GM12801 (cell line): ENCODE data around the gene DCST1.

Source experiments
- TF ChIP-seq, protein P1 (sequence below): IDR thresholded peaks from one replicate; pipeline ENCODE4 v1.5.1; 2011; ENCODE audit warnings: control low read depth; ENCODE audit not compliant: insufficient read length; ENCODE audit errors: extremely low read depth

Gene DCST1

GRCh38 chr1:155043301-155043702 is 9.7 kb downstream of the DCST1 start:
- TF ChIP-seq, protein P1, sequence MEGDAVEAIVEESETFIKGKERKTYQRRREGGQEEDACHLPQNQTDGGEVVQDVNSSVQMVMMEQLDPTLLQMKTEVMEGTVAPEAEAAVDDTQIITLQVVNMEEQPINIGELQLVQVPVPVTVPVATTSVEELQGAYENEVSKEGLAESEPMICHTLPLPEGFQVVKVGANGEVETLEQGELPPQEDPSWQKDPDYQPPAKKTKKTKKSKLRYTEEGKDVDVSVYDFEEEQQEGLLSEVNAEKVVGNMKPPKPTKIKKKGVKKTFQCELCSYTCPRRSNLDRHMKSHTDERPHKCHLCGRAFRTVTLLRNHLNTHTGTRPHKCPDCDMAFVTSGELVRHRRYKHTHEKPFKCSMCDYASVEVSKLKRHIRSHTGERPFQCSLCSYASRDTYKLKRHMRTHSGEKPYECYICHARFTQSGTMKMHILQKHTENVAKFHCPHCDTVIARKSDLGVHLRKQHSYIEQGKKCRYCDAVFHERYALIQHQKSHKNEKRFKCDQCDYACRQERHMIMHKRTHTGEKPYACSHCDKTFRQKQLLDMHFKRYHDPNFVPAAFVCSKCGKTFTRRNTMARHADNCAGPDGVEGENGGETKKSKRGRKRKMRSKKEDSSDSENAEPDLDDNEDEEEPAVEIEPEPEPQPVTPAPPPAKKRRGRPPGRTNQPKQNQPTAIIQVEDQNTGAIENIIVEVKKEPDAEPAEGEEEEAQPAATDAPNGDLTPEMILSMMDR: no peak

DNA sequence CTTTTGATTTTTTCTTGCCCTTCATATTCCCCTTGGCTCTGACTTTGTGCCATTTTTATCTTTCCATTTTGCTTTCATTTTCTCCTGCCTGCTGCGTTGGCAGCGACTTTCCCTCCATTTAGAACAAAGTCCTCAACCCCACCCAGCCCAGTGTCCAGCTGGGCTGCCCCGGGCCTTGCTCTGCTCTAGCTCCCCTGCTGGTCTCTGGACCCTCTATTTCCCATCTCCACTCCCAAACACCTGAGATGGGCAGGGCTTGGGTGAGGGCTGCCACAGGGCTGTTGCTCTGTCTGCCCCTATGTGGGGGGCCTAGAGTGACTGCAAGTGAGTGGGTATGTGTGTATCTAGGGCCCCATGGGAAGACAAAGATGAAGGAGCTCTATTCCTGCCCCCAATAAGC is 10.2 kb downstream of the DCST1 start:
- TF ChIP-seq, protein P1: no peak

- TF ChIP-seq, protein P1: no peak
Observed at GRCh38 chr1:155044365-155044764, 10.7 kb downstream of the DCST1 start.

DNA sequence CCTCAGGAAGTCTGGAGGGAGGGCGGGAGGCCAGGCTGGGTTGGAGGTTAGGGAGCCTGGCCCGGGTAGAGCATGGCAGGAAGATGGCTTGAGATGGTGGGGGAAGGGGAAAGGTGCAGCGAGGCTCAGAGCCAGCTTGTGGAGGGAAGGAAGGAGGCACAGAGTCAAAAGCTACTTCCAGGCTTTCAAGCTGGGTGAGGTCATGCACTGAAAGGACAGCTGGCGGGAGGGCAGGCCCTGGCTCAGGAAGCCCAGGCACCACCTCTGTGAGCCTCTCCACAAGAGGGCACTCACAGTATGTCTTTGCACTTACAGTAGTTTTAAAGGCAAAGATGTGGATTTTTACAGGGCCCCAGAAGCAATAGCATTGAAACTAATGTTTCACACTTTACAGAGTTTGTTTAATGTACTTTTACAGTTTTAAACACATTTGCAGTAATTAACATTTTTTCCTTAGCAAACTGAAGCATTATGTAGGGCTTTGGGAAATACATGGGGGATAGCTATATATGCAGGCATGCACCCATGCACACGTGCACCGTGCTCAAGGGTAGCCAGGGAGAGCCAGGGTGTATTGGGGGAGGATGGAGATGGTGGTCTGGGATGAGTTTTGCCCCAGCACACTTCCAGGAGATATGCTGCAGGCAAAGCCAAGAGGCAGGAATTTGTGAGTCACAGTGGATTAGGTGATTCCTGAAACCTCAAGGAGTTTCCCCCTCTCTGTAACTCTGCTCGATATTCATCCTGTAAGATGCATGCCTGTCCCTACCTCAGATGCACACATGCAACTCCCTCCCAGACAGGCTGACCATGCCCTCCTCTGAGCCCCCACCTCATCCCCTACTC is 11.4 kb downstream of the DCST1 start:
- TF ChIP-seq, protein P1: no peak

DNA sequence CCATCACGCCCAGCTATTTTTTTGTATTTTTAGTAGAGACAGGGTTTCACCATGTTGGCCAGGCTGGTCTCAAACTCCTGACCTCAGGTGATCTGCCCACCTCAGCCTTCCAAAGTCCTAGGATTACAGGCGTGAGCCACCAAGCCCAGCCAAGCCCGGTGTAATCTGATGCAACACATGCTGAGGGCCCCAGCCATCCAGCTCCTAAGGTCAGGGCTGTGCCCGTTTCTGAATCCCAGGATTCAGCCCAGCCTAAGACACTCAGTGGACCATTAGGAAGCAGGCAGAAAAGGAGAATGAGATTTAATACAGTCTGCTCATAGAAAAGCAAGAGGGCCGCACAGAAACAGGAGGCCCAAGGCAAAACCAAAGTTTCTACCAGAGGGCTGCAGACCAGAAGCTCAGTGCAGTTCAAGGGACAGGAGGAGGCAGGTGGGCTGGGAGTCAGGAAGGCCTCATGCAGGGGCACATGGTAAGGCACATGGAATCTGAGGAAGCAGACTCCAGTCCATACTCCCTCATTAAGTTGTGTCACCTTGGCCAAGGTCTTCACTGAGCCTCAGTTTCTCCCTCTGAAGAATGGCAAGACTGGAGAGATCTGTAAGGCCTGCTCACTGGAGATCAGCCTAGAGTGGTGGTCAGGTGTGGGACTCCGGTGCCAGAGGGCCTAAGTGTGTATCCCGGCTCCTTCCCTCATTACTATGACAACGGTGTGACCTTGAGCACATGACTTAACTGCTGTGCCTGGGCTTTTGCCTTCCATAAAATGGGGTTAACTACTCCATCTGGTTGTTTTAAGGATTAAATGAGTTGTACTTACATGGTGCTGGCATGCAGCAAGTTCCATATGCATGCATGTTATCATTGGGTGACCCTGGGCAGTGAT is 15.1 kb downstream of the DCST1 start:
- TF ChIP-seq, protein P1: no peak

GRCh38 chr1:155049651-155050559 is 16.3 kb downstream of the DCST1 start:
- TF ChIP-seq, protein P1: no peak
